Ishikawa (cell line): ENCODE data around the gene IL2RA.

Source experiments
- CEBPB ChIP-seq: IDR thresholded peaks from 2 replicates; pipeline ENCODE4 v1.6.1; 2012
- CREB1 ChIP-seq: IDR thresholded peaks from 2 replicates; pipeline ENCODE4 v1.6.1; 2012; ENCODE audit warnings: low read depth
- EGR1 ChIP-seq: IDR thresholded peaks from 2 replicates; pipeline ENCODE4 v1.6.1; 2012
- EP300 ChIP-seq: IDR thresholded peaks from 2 replicates; pipeline ENCODE4 v1.6.1; 2012; ENCODE audit warnings: borderline replicate concordance
- FOXM1 ChIP-seq: IDR thresholded peaks from 2 replicates; pipeline ENCODE4 v1.6.1; 2012; ENCODE audit warnings: low read depth, borderline replicate concordance
- MAX ChIP-seq: IDR thresholded peaks from 2 replicates; pipeline ENCODE4 v1.6.1; 2012
- NFIC ChIP-seq: IDR thresholded peaks from 2 replicates; pipeline ENCODE4 v1.6.1; 2012
- RAD21 ChIP-seq: IDR thresholded peaks from 2 replicates; pipeline ENCODE4 v1.6.1; 2012; ENCODE audit warnings: low read depth
- REST ChIP-seq: IDR thresholded peaks from 2 replicates; pipeline ENCODE4 v1.6.1; 2012; ENCODE audit warnings: low read depth, mild to moderate bottlenecking
- TAF1 ChIP-seq: IDR thresholded peaks from 2 replicates; pipeline ENCODE4 v1.6.1; 2012; ENCODE audit warnings: low read depth, mild to moderate bottlenecking
- TCF12 ChIP-seq: IDR thresholded peaks from 2 replicates; pipeline ENCODE4 v1.6.1; 2012; ENCODE audit warnings: low read depth
- TEAD4 ChIP-seq: IDR thresholded peaks from 2 replicates; pipeline ENCODE4 v1.6.1; 2012
- USF1 ChIP-seq: IDR thresholded peaks from 2 replicates; pipeline ENCODE4 v1.6.1; 2012
- YY1 ChIP-seq: IDR thresholded peaks from 2 replicates; pipeline ENCODE4 v1.6.1; 2012; ENCODE audit warnings: low read depth
- ZBTB7A ChIP-seq: IDR thresholded peaks from 2 replicates; pipeline ENCODE4 v1.6.1; 2012; ENCODE audit warnings: low read depth

IL2RA gene

GRCh38 chr10:6088721-6089333 lies 26.7 kb upstream of the IL2RA start, which contains the start of gene RBM17:
Gene RBM17 (plus strand): TSS chr10:6089034. CDS start chr10:6097066, 8,032 bp downstream.
- 0 out of 2 replicates have a peak, but pooled peaks have one; percentile 9 for TF ChIP-seq CEBPB
- TF ChIP-seq TCF12 = peak; percentile 72; the same call in 1 of the 2 replicates
- peak; percentile 73; the same call in 1 of the 2 replicates for TF ChIP-seq ZBTB7A
- no peak for TF ChIP-seq NFIC
- peak; percentile 76 for TF ChIP-seq MAX
- peak; percentile 19; the same call in 1 of the 2 replicates for TF ChIP-seq USF1
- TF ChIP-seq EGR1 = no peak
- TF ChIP-seq REST = no peak
- TF ChIP-seq CREB1 = no peak
- peak; percentile 38; the same call in 1 of the 2 replicates for TF ChIP-seq EP300
- peak; percentile 98 for TF ChIP-seq TEAD4
- peak; percentile 57; the same call in 1 of the 2 replicates for TF ChIP-seq FOXM1
- peak; percentile 67 for TF ChIP-seq YY1
- no peak for TF ChIP-seq TAF1
- peak; percentile 69 for TF ChIP-seq RAD21

GRCh38 chr10:6086375-6087233 lies 24.4 kb upstream of the IL2RA start:
- TF ChIP-seq TCF12 = no peak
- TF ChIP-seq YY1 = no peak
- no peak for TF ChIP-seq ZBTB7A
- no peak for TF ChIP-seq EGR1
- no peak for TF ChIP-seq TEAD4
- TF ChIP-seq FOXM1 = no peak
- TF ChIP-seq MAX = 0 out of 2 replicates have a peak, but pooled peaks have one; percentile 31
- peak; percentile 45; the same call in 1 of the 2 replicates for TF ChIP-seq RAD21
- no peak for TF ChIP-seq NFIC
- TF ChIP-seq REST = no peak
- no peak for TF ChIP-seq CEBPB

- TF ChIP-seq FOXM1 (no peak), NFIC (no peak), TCF12 (no peak), CREB1 (no peak), EP300 (no peak), MAX (no peak)
These were observed 21.6 kb upstream of the IL2RA start for GRCh38 chr10:6083523-6084475.

- no peak for TF ChIP-seq MAX
- no peak for TF ChIP-seq EP300
- no peak for TF ChIP-seq TEAD4
- TF ChIP-seq USF1 = no peak
- TF ChIP-seq NFIC = no peak
- no peak for TF ChIP-seq TAF1
- TF ChIP-seq RAD21 = no peak
- no peak for TF ChIP-seq EGR1
- no peak for TF ChIP-seq ZBTB7A
- TF ChIP-seq REST = no peak
- no peak for TF ChIP-seq YY1
These were observed 20.6 kb upstream of the IL2RA start for GRCh38 chr10:6082496-6083395.
